GM12891 (cell line): ENCODE results near the gene CCM2.

Experiments used
- POLR2A ChIP-seq: IDR thresholded peaks from 2 replicates; pipeline ENCODE4 v1.6.1; 2011; ENCODE audit warnings: low read depth, low read length, control low read depth
- POLR2AphosphoS5 ChIP-seq: IDR thresholded peaks from 2 replicates; pipeline ENCODE4 v1.6.1; 2011; ENCODE audit warnings: low read depth, low read length, control low read depth
- TAF1 ChIP-seq: IDR thresholded peaks from 2 replicates; pipeline ENCODE4 v1.6.1; 2011; ENCODE audit warnings: low read depth, low read length, control low read depth

GRCh38 chr7:44953156-44953555, 46.8 kb upstream of the CCM2 start:
- peak; percentile 39; the same call in 1 of the 2 replicates for TF ChIP-seq POLR2AphosphoS5
- TF ChIP-seq TAF1 = no peak
- no peak for TF ChIP-seq POLR2A
